HG03159 (cell line): ENCODE results near the gene CDH6.
"Not testable (repeated sequence)": the region's sequence is repeated elsewhere in the genome, so short reads cannot be mapped to it uniquely, and the experiment has no call there.

ENCODE experiments used
- ATAC-seq: cut with Tn5 transposase; IDR thresholded peaks from one replicate; pipeline ENCODE4 v1.9.1; 2021; ENCODE audit warnings: mild to moderate bottlenecking, moderate library complexity; ENCODE audit not compliant: unreplicated experiment

The CDH6 gene

GRCh38 chr5:31322946-31323345, 129.5 kb downstream of the CDH6 start:
- no peak for ATAC-seq

- ATAC-seq: no peak
These were observed 131.4 kb downstream of the CDH6 start for GRCh38 chr5:31324842-31325241.

- ATAC-seq: no peak
These were observed 134.7 kb downstream of the CDH6 start for GRCh38 chr5:31328040-31328733.

- ATAC-seq: no peak
These were observed 136.2 kb downstream of the CDH6 start for GRCh38 chr5:31329715-31330114.

- no peak for ATAC-seq
These were observed 138.7 kb downstream of the CDH6 start for GRCh38 chr5:31332160-31332559.

GRCh38 chr5:31333475-31333874, 140.0 kb downstream of the CDH6 start:
- ATAC-seq: no peak

GRCh38 chr5:31334061-31334860, 140.8 kb downstream of the CDH6 start:
- ATAC-seq: no peak

- ATAC-seq: no peak
These were observed 142.0 kb downstream of the CDH6 start for GRCh38 chr5:31335456-31335855.

GRCh38 chr5:31343946-31344345, 150.5 kb downstream of the CDH6 start:
- no peak for ATAC-seq

- ATAC-seq: no peak
These were observed 153.5 kb downstream of the CDH6 start for GRCh38 chr5:31346896-31347551.

- ATAC-seq: no peak
These were observed 154.0 kb downstream of the CDH6 start for GRCh38 chr5:31347552-31347905.

GRCh38 chr5:31350395-31350794, 156.9 kb downstream of the CDH6 start:
- no peak for ATAC-seq

GRCh38 chr5:31355337-31355736, 161.9 kb downstream of the CDH6 start:
- no peak for ATAC-seq

GRCh38 chr5:31357038-31357437, 163.6 kb downstream of the CDH6 start:
- no peak for ATAC-seq

GRCh38 chr5:31359839-31360238, 166.4 kb downstream of the CDH6 start:
- ATAC-seq: no peak

- ATAC-seq: no peak
These were observed 167.7 kb downstream of the CDH6 start for GRCh38 chr5:31361234-31361633.

- not testable (repeated sequence) for ATAC-seq
These were observed 168.4 kb downstream of the CDH6 start for GRCh38 chr5:31361704-31362528.

GRCh38 chr5:31362529-31362900, 169.0 kb downstream of the CDH6 start:
- no peak for ATAC-seq

- ATAC-seq: no peak
These were observed 169.6 kb downstream of the CDH6 start for GRCh38 chr5:31362931-31363568.

GRCh38 chr5:31364881-31365636, 171.6 kb downstream of the CDH6 start:
- ATAC-seq: no peak
